HG02852 (cell line): Measurements from ENCODE around the gene CBX4.
A peak's percentile ranks its signal among the peaks of the same experiment; 100 is the strongest.

Experiments used
- ATAC-seq: cut with Tn5 transposase; IDR thresholded peaks from one replicate; pipeline ENCODE4 v1.9.1; 2021; ENCODE audit warnings: mild to moderate bottlenecking, moderate library complexity; ENCODE audit not compliant: unreplicated experiment

Gene CBX4

DNA sequence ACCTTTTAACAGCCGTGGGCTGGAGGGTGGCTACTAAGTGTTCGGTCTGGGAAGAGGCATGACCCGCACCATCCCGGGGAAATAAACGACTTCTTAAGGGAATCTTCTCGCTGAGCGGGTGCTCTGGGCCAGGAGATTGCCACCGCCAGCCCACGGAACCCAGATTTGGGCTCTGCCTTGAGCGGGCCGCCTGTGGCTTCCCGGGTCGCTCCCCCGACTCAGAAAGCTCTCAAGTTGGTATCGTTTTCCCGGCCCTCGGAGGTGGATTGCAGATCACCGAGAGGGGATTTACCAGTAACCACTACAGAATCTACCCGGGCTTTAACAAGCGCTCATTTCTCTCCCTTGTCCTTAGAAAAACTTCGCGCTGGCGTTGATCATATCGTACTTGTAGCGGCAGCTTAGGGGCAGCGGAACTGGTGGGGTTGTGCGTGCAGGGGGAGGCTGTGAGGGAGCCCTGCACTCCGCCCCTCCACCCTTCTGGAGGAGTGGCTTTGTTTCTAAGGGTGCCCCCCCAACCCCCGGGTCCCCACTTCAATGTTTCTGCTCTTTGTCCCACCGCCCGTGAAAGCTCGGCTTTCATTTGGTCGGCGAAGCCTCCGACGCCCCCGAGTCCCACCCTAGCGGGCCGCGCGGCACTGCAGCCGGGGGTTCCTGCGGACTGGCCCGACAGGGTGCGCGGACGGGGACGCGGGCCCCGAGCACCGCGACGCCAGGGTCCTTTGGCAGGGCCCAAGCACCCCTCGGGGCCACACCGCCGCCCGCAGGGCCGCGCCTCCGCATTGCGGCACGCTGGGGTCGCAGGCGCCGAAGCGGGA is 3.6 kb upstream of the CBX4 start:
- no peak for ATAC-seq

DNA sequence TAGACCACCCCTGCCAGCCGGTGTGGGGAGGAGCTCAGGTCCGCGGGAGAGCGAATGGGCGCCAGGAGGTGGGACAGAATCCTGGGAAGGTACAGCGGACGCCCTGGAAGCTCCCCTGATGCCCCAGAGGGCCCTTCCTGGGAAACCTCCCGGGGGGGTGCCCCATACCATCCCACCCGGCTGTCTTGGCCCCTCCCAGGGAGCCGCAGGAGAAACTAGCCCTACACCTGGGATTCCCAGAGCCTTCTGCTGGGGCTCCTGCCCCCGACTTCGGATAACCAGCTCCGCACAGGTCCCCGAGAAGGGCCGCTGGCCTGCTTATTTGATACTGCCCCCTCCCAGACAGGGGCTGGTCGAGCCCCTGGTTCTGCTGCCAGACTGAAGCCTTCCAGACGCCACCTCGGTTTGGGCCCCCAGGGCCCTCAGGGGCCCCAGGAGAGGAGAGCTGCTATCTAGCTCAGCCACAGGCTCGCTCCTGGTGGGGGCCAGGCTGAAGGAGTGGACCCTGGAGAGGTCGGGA is 3.0 kb upstream of the CBX4 start:
- ATAC-seq: no peak

DNA sequence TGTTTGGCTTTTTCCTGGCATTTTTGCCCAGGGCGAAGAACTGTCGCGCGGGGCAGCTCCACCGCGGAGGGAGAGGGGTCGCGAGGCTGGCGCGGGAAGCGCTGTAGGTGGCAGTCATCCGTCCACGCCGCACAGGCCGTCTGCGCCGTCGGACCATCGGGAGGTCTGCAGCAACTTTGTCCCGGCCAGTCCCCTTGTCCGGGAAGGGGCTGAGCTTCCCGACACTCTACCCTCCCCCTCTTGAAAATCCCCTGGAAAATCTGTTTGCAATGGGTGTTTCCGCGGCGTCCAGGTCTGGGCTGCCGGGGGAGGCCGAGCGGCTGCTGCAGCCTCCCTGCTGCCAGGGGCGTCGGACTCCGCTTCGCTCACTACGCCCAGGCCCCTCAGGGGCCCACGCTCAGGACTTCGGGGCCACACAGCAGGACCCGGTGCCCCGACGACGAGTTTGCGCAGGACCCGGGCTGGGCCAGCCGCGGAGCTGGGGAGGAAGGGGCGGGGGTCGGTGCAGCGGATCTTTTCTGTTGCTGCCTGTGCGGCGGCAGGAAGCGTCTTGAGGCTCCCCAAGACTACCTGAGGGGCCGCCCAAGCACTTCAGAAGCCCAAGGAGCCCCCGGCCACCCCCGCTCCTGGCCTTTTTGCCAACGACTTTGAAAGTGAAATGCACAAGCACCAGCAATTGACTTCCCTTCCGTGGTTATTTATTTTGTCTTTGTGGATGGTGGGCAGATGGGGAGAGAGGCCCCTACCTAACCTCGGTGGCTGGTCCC is 2.3 kb upstream of the CBX4 start:
- ATAC-seq: no peak

DNA sequence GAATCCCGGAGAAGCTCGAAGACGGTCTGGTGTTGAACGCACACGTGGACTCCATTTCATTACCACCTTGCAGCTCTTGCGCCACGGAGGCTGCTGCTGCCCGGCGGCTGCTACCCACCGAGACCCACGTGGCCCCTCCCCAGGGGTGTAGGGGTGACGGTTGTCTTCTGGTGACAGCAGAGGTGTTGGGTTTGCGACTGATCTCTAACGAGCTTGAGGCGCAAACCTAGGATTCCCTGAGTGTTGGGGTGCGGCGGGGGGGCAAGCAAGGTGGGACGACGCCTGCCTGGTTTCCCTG is 1.7 kb upstream of the CBX4 start:
- ATAC-seq: no peak

DNA sequence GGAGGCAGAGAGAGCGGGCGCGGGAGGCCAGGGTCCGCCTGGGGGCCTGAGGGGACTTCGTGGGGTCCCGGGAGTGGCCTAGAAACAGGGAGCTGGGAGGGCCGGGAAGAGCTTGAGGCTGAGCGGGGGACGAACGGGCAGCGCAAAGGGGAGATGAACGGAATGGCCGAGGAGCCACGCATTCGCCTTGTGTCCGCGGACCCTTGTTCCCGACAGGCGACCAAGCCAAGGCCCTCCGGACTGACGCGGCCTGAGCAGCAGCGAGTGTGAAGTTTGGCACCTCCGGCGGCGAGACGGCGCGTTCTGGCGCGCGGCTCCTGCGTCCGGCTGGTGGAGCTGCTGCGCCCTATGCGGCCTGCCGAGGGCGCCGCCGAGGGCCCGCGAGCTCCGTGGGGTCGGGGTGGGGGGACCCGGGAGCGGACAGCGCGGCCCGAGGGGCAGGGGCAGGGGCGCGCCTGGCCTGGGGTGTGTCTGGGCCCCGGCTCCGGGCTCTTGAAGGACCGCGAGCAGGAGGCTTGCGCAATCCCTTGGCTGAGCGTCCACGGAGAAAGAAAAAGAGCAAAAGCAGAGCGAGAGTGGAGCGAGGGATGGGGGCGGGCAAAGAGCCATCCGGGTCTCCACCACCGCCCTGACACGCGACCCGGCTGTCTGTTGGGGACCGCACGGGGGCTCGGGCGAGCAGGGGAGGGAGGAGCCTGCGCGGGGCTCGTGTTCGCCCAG is 1.2 kb upstream of the CBX4 start:
- no peak for ATAC-seq

DNA sequence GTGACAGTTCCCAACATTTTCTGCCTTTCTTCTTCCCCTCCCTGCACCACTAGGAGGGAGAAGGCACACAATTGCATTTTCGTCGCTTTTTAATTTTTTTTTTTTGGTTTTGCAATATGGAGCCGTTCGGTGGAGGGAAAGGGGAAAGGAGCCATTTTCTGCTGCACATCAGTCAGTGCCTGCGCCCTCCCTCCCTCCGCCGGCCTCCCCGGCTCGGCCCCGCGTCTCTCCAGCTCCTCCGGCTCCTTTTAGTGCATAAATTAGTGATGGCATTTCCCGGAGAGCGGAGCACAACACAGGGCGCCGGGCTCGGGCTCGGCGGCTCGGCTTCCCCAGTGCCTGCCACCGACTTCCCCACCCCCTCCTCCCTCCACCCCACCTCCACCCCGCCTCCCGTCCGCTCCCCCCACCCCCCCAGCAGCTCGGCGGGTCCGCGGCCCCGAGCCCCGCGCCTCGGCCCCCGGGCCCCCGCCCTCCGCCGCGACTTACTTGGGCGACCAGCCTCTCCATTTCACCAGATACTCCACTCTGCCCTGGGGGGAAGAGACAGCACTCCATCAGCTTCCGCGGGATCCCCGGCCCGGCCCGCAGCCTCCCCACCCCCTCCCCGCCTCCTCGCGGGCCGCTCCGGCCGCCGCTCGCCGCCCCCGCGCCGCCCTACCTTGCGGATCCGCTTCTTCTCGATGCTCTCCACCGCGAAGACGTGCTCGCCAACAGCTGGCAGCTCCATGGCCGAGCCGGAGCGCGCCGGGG is 542 bp downstream of the CBX4 start:
- ATAC-seq: peak; percentile 4

DNA sequence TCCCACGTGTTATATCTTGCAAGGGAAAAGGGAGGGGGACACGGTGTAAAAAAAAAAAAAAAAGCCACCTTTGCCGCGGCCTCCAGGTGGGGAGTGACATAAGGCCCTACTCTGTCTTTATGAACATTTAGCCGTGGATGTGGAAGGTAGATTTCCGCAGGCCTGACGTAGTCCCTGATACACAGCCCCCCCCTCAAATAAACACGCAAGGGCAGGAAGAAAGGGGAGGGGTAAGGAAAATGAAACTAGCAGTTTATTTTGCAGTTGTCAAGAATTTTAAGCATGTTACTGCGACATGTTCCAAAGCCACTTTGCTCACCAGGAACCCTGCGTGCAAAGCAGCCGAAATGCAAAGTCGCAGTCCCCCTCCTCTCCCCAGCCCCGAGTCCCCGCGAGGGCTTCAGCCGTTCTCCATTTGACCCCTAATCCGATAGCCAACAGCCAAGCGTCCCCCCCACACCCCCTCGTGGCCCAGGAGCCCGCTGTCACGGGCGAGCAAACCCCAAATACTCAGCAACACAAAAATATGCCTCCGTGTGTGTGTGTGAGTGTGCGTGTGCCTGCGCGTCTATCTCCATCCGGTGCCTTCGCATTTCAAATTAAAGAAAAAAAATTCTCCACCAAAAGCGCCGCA is 1.2 kb downstream of the CBX4 start:
- ATAC-seq: no peak

DNA sequence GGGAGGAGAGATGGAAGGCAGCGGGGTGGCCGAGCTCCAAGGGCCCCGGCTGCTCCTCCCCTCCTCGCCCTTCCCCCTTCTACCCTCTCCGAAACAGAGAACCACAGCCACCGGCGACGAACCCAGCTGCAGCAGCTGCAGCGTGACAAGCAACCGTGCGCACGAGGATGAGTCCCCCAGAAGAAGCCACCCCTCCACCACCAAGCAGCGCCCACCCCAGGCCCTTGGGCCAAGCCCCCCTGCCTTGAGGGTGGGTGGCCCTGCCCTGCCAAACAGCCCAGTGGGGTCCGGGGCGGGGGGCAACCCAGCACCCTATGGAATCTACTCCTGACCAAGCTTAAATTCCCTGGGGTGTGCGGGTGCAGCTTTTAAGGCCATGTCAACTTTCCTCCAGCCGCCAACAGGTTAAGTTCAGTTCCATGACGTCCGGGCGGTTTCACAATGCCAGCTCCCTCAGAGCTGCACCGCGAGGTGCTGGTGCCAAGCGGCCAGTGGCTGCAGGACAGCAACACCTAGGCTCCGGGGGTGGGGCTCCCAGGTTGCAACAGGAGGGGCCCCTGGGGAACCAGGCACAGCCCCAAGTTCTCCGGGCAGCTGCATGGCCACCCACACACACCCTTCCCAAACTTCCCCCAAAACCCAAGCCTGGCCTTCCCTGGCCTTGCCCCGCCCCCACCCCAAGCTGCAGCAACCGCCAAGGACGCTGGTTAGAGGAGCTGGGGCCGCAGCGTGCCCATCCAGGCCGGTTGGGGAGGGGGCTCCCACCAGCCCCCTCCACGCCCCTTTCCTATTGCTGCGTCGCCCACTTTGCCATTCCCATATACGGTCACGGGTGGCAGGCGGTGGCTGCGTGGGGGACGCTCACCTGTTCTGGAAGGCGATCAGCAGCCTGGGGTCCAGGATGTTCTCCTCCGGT is 2.0 kb downstream of the CBX4 start:
- ATAC-seq: peak; percentile 46

DNA sequence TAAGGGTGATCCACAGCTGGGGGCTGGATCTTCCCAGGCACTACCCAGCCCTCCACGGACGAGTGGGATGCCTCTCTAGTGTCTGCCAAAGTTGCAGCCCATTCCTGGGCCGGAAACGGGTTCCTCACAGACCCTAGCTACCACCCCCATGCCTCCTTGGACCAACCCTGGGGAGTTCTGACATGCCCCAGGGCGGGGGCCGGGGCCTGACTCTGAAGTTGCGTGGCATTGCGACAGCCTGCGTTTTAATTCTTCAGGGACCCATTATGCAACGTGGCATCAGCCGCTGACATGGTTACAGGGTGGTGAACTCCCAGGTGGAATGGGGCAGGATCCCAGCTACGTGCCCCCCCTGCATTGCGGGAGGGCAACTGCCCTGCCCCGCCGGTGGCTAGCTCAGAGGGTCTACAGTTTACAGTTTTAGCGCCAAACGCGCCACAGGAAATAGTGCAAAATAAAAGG is 2.7 kb downstream of the CBX4 start:
- ATAC-seq: no peak

DNA sequence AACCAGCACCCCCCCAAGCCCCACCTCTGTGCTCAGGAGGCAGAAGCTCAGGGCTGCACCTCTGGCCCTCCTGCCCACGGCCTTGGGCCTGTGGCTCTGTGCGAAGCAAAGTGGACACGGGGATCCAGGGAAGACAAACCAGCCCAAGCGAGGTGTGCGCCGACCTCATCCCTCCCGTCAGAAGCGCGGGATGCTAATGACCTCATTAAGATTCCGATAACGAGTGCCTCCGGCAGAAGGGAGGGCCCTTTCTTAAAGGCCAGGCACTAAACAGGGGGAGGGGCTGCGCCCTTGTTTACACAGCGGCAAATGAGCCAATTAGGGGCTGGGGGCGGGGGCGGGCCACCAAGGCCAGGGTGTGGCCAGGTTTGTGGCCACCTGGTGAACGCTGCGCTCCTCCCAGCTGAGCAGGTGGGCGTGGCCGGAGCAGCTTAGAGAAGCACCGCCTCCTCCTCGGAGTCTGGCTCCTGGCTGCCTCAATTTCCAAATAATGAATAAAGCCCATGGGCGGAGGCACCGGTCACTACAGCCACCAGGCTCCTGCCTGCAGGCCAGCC is 3.2 kb downstream of the CBX4 start:
- ATAC-seq: no peak

DNA sequence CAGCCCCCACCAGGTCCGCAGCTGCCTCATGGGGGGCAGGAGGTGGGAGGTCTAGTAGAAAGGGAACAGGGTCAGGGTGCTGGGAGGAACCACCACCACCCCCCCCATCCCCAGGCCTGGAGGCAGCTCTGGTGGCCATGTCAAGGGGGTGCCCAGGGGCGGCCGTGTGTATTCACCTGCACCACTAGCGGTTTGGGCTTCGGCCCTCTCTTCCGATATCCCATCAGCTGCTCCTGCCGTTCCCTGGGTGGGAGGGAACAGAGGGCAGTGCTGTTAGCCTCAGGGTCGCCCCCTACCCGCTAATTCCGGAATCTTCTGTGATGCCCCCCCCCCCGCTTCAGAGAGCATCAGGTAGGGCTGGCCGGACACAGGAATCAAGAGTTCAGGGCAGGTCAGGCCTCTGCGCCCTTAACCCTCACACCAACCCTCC is 3.8 kb downstream of the CBX4 start:
- ATAC-seq: no peak

DNA sequence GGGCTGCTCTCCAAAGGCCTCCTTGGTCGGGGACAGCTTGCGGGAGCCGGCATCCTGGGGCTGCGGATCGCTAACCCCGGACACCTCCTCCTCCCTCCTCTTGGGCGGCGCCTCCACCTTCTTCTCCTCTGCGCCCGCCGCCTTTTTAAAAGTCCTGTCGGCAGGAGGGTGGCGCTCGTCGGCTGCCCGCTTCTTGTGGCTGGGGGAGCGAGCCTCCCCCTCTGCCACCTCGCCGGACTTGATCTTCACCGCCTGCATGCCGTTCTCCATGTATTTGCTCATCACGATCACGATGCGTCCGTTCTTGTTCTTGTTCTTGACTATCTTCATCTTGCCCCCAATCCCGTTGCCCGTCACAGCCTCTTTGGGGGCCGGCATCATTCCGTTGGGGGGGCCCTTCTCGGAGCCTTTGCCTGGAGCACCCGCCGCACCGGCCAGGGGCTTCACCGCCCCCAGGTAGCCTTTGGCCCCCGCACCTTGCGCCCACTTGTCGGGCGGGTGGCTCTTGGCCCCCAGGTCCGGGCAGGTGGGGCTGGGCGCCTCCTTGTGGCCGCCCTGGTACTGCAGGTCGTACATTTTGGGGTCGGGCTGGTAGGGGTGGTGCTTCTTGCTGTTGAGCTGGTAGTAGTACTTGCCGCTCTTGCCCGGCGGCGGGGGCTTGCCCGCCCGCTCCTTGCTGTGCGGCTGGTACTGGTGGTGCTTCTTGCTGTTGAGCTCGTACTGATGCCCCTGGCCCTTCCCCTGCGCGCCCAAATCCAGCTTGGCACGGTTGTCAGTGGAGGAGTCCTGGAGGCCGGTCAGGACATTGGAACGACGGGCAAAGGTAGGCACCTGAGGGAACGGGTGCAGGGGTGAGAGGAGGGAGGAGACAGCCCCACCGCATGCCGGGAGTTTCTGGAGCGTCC is 4.4 kb downstream of the CBX4 start:
- no peak for ATAC-seq

DNA sequence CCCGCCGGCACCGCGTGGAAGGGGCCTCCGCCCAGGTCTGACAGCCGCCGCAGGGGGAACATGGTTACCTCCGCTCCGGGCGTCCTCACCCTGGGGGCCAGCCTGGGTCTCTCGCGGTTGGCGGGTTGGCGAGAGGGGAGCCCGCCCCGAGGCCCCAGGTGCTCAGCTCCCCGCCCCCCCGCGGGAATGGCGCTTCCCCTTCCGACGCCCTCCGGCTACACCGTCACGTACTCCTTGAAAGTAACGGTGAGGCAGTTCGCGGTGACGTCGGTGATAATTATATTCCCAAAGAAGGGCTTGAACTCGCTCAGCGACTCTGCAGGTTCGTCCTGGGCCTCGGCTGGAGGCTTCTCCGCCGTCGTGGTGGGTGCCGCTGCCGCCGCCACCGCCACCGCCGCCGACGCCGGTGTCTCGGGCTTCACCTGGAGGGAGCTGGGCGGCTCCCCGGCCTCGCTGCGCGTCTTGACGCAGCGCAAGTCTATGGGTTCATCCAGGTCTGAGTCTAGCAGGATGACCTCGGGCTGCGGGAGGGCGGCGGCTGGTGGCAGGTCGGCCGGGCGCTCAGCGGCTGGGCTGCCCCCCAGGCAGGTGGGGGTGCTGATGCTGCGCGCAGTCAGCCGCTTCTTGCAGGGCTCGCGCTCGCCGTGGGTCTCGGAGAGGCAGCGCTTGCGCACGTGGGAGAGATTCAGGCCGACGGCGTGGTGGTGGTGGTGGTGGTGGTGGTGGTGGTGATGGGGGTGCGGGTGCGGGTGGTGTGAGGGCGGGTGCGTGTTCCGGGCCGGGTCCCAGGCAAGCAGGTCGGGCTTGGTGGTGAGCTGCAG is 5.3 kb downstream of the CBX4 start:
- no peak for ATAC-seq

DNA sequence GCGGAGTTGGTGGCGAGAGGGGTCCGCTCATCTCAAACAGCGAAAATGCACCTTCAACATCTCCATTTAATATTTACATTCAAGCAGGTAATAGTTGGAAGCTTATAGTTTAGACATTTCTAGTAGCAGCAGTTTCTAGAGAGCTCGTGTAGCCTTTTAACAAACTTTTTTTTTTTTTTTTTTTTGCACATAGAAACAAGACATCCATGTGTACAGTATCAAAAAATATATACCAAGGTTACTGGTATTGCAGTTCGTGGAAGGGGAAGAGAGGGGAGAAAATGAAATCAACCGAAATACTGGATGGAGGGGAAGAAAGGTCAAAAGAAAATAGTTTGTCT is 6.2 kb downstream of the CBX4 start:
- ATAC-seq: no peak

DNA sequence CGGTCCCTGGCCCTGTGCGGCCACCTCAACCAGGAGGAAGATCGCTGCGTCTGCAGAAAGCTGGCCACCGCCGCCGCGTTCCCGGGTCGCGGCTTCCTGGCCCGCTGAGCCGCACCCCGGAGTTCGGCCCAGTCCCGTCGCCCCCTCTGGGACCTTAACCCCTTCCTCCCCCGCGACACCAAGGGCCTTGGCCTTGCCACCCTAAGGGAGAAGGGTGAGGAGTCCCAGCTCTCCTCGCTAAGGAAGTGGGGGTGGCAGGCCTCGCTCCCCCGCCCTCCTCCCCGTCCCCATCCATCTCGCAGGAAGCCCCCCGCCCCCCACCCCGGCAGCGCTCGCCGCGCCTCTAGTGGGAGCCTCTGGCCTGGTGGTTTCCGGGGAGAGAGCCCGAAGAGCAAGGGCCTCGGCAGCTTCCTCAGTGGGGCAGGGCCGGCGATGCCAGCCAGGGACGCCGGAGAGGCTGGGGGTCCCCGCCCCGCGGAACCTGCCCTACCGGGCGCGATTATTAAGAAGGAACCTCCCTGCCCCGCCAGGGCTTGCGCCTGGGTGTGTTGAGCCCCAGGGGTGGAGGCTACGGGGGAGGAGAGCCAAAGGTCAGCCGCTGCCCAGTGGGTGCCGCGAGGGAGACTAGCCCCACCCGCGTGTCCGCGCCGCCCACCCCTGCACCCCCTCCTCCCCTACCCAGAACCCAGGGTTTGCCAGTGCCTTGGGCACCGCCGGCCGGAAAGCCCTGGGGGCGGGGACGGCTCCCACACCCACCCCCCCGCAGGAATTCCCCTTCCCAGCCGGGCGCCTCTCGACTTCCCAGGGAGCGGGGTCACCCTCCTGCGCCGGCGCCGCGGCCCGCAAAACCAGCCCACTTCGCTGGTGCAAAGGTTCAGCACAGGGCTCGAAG is 6.8 kb downstream of the CBX4 start:
- ATAC-seq: no peak
